Bronchial epithelial cell (primary cell): ENCODE measurements around the gene ACP1. TPM values are rescaled to one million over a fixed set of nuclear protein-coding genes. Genes with fewer than 3 reads are reported as not detected.

Experiments used
- DNase-seq: peaks from one replicate; pipeline ENCODE4 v3.0.0-alpha.2; 2010; ENCODE audit warnings: low read depth
- FAIRE-seq: peaks from 2 replicates; lab custom pipeline; 2011; peaks lifted over from hg19 to GRCh38; lab: Jason Lieb, UNC
- H3K27me3 ChIP-seq: 2 replicates; pipeline ENCODE4 v1.5.1; 2011; ENCODE audit warnings: low read length; ENCODE audit not compliant: control insufficient read depth, insufficient read depth
- H3K36me3 ChIP-seq: 2 replicates; pipeline ENCODE4 v1.5.1; 2011; ENCODE audit warnings: low read length; ENCODE audit not compliant: control insufficient read depth, insufficient read depth
- H3K4me3 ChIP-seq: 2 replicates; pipeline ENCODE4 v1.5.1; 2011; ENCODE audit warnings: mild to moderate bottlenecking, low read depth, low read length, control low read depth
- CTCF ChIP-seq: IDR thresholded peaks from 2 replicates; pipeline ENCODE4 v1.5.1; 2011; ENCODE audit warnings: mild to moderate bottlenecking, moderate library complexity, low read length, control low read depth, inconsistent platforms; ENCODE audit not compliant: insufficient read depth, severe bottlenecking
- total RNA-seq: library from RNA; depleted of rRNA; stranded (reverse); fragments of >200 nt; gene quantifications from 2 replicates; pipeline ENCODE4 v1.2.1, GENCODE V29; 2014

Gene ACP1
- total RNA-seq, 1 donor from 2014 or later: 106 TPM

DNA sequence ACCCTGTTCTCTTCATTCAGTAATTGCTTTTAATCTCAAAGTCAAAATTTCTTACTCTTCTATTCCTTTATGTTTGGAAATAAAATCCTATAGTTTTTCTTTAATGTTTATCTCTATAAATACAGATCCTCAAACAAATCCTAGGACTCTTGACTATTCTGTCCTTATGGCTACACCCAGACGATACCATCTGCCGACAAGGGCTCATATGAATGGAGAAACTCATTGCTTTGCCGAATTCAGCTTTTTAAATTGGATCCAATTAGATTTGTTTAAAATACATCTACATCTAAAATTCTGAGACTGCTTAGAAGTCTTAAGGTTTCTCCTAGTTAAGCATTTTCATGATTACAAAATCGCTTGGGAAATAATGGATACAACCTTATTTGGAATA lies 14.2 kb downstream of the ACP1 start:
- Histone ChIP-seq H3K4me3 (no peak overlapping the region), H3K27me3 (no peaks in the 10 kb centered on the region), H3K36me3 (peaks cover 14% of the 10 kb centered on the region)
- FAIRE-seq: no peak
- TF ChIP-seq CTCF: no peak
- DNase-seq: no peak

DNA sequence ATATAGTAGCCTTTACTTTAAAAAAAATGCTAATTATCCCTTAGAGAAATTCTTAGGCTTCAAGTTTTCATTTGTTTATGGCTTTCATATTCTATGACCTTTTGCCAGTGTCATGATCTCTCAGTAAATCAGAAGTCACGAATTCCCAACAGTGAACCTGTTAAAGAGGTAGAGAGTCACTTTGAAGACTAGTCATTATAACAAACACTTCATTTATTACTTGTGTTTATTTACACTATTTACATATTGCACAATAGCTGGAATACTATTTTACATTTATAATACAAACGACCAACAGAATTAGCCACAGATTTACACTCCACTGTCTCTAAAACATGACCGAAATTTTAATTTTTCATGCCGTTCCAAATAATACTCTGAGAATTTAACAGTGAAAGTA lies 14.6 kb downstream of the ACP1 start:
- FAIRE-seq (no peak), DNase-seq (no peak)
- H3K4me3 ChIP-seq: no peak overlapping the region
- no peak for TF ChIP-seq CTCF
- peaks cover 14% of the 10 kb centered on the region for H3K36me3 ChIP-seq
- H3K27me3 ChIP-seq: no peaks in the 10 kb centered on the region

GRCh38 chr2:279956-280649 lies 15.4 kb downstream of the ACP1 start:
- Histone ChIP-seq H3K27me3 (no peaks in the 10 kb centered on the region), H3K36me3 (peaks cover 14% of the 10 kb centered on the region), H3K4me3 (no peak overlapping the region)
- FAIRE-seq: no peak
- no peak for DNase-seq
- TF ChIP-seq CTCF: no peak

- no peak for FAIRE-seq
- H3K27me3 ChIP-seq: no peaks in the 10 kb centered on the region
- DNase-seq: no peak
- peaks cover 14% of the 10 kb centered on the region for H3K36me3 ChIP-seq
- H3K4me3 ChIP-seq: no peak overlapping the region
- no peak for TF ChIP-seq CTCF
Measured at GRCh38 chr2:280650-281110, 15.9 kb downstream of the ACP1 start.

DNA sequence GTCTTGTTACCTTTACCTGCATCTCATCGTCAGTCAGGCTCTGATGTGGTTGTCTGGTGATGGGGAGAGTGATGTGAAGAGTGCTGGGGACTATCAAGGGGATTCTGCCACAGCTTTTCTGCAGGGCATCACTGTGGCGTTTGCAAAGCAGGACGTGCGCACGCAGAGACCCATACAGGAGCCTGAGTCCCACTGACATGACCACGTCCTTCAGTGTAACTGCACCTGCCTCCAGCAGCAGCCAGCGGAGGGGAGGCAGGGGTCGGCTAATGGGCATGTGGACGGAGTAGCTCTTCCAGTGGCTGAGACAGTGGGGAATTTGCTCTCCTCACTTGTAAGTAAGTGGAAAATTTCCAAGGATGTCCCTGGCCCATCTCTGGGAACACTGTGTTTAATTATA lies 16.6 kb downstream of the ACP1 start:
- Histone ChIP-seq H3K4me3 (no peak overlapping the region), H3K27me3 (no peaks in the 10 kb centered on the region), H3K36me3 (peaks cover 13% of the 10 kb centered on the region)
- FAIRE-seq (no peak), DNase-seq (no peak)
- no peak for TF ChIP-seq CTCF
